ENCODE results near the gene OR2T11. TPM values are rescaled to one million over a fixed set of nuclear protein-coding genes. Genes with fewer than 3 reads are reported as not detected.
A peak's percentile ranks its signal among the peaks of the same experiment; 100 is the strongest.

Gene OR2T11
- total and polyA plus RNA-seq, 2 donors (not counting 3 experiments of a cell fraction or from before 2014, with no cell fraction given) = not detected

GRCh38 chr1:248622570-248623001 is 12.3 kb downstream of the OR2T11 start:
- BruUV-seq (replicated peaks) = no TSS peak
- intact Hi-C loops (cut with micrococcal nuclease) = loop anchor here (2.0 kb wide), 1 partner anchor 184 kb away; no protein-coding TSS in a partner anchor
- DNase-seq (ENCODE audit: low read depth, low spot score) = peak; percentile 13

More at GRCh38 chr1:248622570-248623001, 12.3 kb downstream of the OR2T11 start:
- H3K9me3 ChIP-seq (replicated peaks; ENCODE audit: control insufficient read depth, insufficient read depth, low read length) = peaks cover 3% of the 10 kb centered on the region
- H3K9me1 ChIP-seq (replicated peaks; ENCODE audit: control insufficient read depth, extremely low read depth, insufficient read depth, low read length) = no peaks in the 10 kb centered on the region
- dilution Hi-C loops (cut with MboI; ENCODE audit: extremely low pct_ligation_motif_present, low sequenced_read_pairs) = no loop called here
- CTCF ChIA-PET = interaction anchor here (1.0 to 1.7 kb wide), 2 partner anchors 182 to 184 kb away, joined by 3 to 11 read pairs; no protein-coding TSS in a partner anchor
- no peak for TF ChIP-seq MAX (IDR thresholded peaks at IDR 0.05; ENCODE audit: insufficient read depth, insufficient read length)
- TF ChIP-seq CTCF (IDR thresholded peaks at IDR 0.05; ENCODE audit: extremely low read depth in 1 of 2, insufficient read depth in 1 of 2, low read depth in 1 of 2, low read length in 2 of 2) = peak; percentile 7 to 25
- no peak for FAIRE-seq
- no peak overlapping the region for H3K9ac ChIP-seq (replicated peaks; ENCODE audit: extremely low read depth, insufficient read depth, low read length)
- POLR2A ChIA-PET = no interaction called here
- no peaks in the 10 kb centered on the region for H4K20me1 ChIP-seq (replicated peaks; ENCODE audit: control insufficient read depth, extremely low read depth, insufficient read depth, low read length)
- no peak overlapping the region for H2AFZ ChIP-seq (ENCODE audit: low read depth, low read length)
- no peaks in the 10 kb centered on the region for H3K36me3 ChIP-seq (ENCODE audit: control insufficient read depth in 2 of 2, extremely low read depth in 1 of 2, insufficient read depth in 2 of 2, low read length in 2 of 2)
- no peak overlapping the region for H3K4me3 ChIP-seq (replicated peaks in 1 of 3; ENCODE audit: insufficient read depth in 1 of 3, low read depth in 1 of 3, low read length in 3 of 3)
- no peaks in the 10 kb centered on the region for H3K79me2 ChIP-seq (ENCODE audit: control insufficient read depth, insufficient read depth, low read length)
- H3K4me1 ChIP-seq (ENCODE audit: control insufficient read depth, extremely low read depth, insufficient read depth, low read length) = no peaks in the 10 kb centered on the region
- H3K27me3 ChIP-seq (ENCODE audit: control insufficient read depth in 2 of 2, insufficient read depth in 2 of 2, low read length in 2 of 2) = no peaks in the 10 kb centered on the region
- no peak overlapping the region for H3K4me2 ChIP-seq (ENCODE audit: insufficient read depth, low read length)
- no peak overlapping the region for H3K27ac ChIP-seq (ENCODE audit: insufficient read depth, low read depth, low read length)

Measured in endothelial cell of umbilical vein (primary cell).